Measurements from ENCODE around the gene UBE2E2. TPM values are rescaled to one million over a fixed set of nuclear protein-coding genes. Genes with fewer than 3 reads are reported as not detected.

Gene UBE2E2
- total RNA-seq, 1 donor from 2014 or later: 32.5 TPM

- no peak for DNase-seq (ENCODE audit: low read depth)
- H3K4me3 ChIP-seq (ENCODE audit: low read depth, low read length): no peak overlapping the region
- TF ChIP-seq CTCF (conservative IDR thresholded peaks at IDR 0.05; ENCODE audit: low read depth, low read length): no peak
Measured at GRCh38 chr3:23189187-23189586, 13.9 kb upstream of the UBE2E2 start.

DNA sequence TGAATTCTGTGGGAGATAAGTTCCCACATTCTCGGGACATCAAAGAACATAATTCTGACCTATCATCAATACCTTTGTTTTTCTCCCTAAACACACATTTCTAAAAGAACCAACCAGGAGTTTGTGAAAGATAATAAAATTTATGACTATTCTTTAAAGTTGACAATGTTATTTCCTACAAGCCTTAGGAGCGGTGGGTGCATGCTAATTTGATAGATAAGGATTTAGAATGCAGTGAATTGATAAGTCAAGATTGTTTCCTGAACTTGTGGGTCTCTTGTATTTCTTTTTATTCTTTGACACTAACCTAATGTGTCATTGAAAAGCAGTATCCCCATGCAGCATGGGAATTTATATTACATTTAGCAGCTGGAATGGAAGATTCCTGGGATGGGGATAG is 10.3 kb upstream of the UBE2E2 start:
- DNase-seq (ENCODE audit: low read depth): no peak
- TF ChIP-seq CTCF (conservative IDR thresholded peaks at IDR 0.05; ENCODE audit: low read depth, low read length): no peak
- H3K4me3 ChIP-seq (ENCODE audit: low read depth, low read length): no peak overlapping the region

DNA sequence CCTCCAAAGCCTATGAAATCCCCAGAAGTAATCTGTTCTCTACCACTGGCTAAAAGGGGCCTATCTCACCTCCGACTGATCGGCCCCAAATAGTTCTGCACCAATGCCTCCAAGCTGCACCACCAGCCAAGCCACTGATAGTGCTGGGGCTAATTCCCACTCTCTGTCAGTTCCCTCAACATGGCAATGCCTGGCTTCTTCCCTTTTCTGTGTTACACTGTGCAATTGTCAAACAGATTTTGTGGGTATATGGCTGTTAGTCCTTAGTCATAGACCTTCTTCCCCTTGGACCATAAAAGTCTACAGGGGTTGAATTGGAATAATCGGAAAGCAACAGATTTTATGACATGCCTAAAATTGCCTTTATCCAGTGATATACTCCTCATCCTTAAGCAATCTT is 9.3 kb upstream of the UBE2E2 start:
- TF ChIP-seq CTCF (conservative IDR thresholded peaks at IDR 0.05; ENCODE audit: low read depth, low read length): no peak
- no peak for DNase-seq (ENCODE audit: low read depth)
- H3K4me3 ChIP-seq (ENCODE audit: low read depth, low read length): no peak overlapping the region

DNA sequence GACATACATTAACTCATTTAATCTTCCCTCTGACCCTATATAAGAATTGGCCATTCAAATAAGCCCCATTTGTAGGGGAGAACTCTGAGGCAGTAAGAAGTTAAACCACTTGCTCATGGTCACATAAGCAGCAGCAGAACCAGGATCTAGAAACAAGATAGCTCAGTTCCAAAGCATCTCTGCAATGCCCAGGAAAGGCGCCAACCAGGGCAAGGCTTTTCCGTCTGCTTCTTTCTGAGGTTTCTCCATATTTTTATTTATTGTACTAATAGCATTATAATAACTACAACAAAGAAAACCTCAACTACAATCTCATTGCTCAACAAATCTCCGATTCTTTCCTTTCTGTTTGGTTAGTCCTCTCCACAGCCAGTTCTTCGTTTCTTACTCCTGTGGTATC is 4.3 kb upstream of the UBE2E2 start:
- no peak for TF ChIP-seq CTCF (conservative IDR thresholded peaks at IDR 0.05; ENCODE audit: low read depth, low read length)
- DNase-seq (ENCODE audit: low read depth): no peak
- no peak overlapping the region for H3K4me3 ChIP-seq (ENCODE audit: low read depth, low read length)

DNA sequence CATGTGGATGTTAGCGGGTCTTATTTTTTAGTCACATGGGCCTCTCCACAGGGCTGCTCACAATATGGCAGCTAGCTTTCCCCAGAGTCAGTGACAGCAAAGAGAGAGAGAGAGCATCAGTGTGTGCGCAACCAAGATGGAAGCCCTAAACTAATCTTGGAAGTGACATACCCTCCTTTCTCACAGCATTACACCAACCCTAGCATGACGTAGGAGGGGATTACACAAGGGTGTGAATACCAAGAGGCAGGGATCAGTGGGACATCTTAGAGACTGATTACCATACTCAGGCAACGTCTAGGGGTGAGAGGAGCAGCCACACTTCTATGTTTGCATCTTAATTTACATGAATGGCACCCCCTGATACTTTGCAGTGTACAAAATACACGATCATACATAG is 3.5 kb upstream of the UBE2E2 start:
- DNase-seq (ENCODE audit: low read depth): no peak
- no peak overlapping the region for H3K4me3 ChIP-seq (ENCODE audit: low read depth, low read length)
- TF ChIP-seq CTCF (conservative IDR thresholded peaks at IDR 0.05; ENCODE audit: low read depth, low read length): no peak

GRCh38 chr3:23201154-23201838 is 1.8 kb upstream of the UBE2E2 start:
- no peak for DNase-seq (ENCODE audit: low read depth)
- no peak for TF ChIP-seq CTCF (conservative IDR thresholded peaks at IDR 0.05; ENCODE audit: low read depth, low read length)
- no peak overlapping the region for H3K4me3 ChIP-seq (ENCODE audit: low read depth, low read length)

- peak overlapping the region; percentile 69 for H3K4me3 ChIP-seq (ENCODE audit: low read depth, low read length)
- DNase-seq (ENCODE audit: low read depth): no peak
Measured at GRCh38 chr3:23202203-23202920, 765 bp upstream of the UBE2E2 start.

More at GRCh38 chr3:23202203-23202920, 765 bp upstream of the UBE2E2 start:
- no peak for TF ChIP-seq CTCF (conservative IDR thresholded peaks at IDR 0.05; ENCODE audit: low read depth, low read length)

All from epithelial cell of proximal tubule (primary cell).